GM15510 (cell line): ENCODE results near the gene DMD.

ENCODE experiments used
- POLR2A ChIP-seq: IDR thresholded peaks from 3 replicates; pipeline ENCODE4 v1.6.1; 2011; ENCODE audit warnings: borderline replicate concordance; ENCODE audit not compliant: insufficient read length; ENCODE audit errors: extremely low read depth

The DMD gene

GRCh38 chrX:31258166-31258565 lies 1953.2 kb downstream of the DMD start:
- no peak for TF ChIP-seq POLR2A

- no peak for TF ChIP-seq POLR2A
Observed at GRCh38 chrX:31255310-31256033, 1955.9 kb downstream of the DMD start.

- TF ChIP-seq POLR2A: no peak
Observed at GRCh38 chrX:31252133-31252532, 1959.2 kb downstream of the DMD start.

GRCh38 chrX:31251336-31251735 lies 1960.0 kb downstream of the DMD start:
- no peak for TF ChIP-seq POLR2A

- no peak for TF ChIP-seq POLR2A
Observed at GRCh38 chrX:31245714-31246113, 1965.6 kb downstream of the DMD start.

GRCh38 chrX:31243804-31244203 lies 1967.5 kb downstream of the DMD start:
- TF ChIP-seq POLR2A: no peak

- no peak for TF ChIP-seq POLR2A
Observed at GRCh38 chrX:31240982-31241381, 1970.4 kb downstream of the DMD start.

GRCh38 chrX:31237189-31237588 lies 1974.2 kb downstream of the DMD start:
- TF ChIP-seq POLR2A: no peak

GRCh38 chrX:31236231-31236630 lies 1975.1 kb downstream of the DMD start:
- no peak for TF ChIP-seq POLR2A

GRCh38 chrX:31233941-31234496 lies 1977.3 kb downstream of the DMD start:
- no peak for TF ChIP-seq POLR2A

GRCh38 chrX:31232506-31232905 lies 1978.8 kb downstream of the DMD start:
- TF ChIP-seq POLR2A: no peak

GRCh38 chrX:31228909-31229308 lies 1982.4 kb downstream of the DMD start:
- no peak for TF ChIP-seq POLR2A

GRCh38 chrX:31228415-31228832 lies 1982.9 kb downstream of the DMD start:
- no peak for TF ChIP-seq POLR2A

GRCh38 chrX:31227250-31227649 lies 1984.1 kb downstream of the DMD start:
- no peak for TF ChIP-seq POLR2A

- no peak for TF ChIP-seq POLR2A
Observed at GRCh38 chrX:31225819-31226218, 1985.5 kb downstream of the DMD start.

- TF ChIP-seq POLR2A: no peak
Observed at GRCh38 chrX:31224381-31225012, 1986.9 kb downstream of the DMD start.
